ENCODE measurements around the gene HRH4.

DNA sequence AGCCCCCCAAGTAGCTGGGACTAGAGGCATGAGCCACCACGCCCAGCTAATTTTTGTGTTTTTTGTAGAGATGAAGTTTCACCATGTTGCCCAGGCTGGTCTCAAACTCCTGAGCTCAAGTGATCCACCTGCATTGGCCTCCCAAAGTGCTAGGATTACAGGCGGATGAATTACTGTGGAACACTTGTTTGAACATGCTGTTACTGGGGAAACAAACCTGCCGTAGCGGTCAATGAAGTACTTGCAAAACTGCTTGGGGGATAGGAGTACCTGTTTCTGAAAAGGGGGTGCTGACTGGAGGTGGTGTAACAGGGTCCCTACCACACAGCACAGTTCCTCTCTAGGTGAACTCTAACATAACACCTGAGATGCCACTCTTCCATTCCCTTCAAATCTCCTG lies 39.9 kb upstream of the HRH4 start:
- TF ChIP-seq BRCA1 (CRISPR knock-in tag; IDR thresholded peaks at IDR 0.05) (no peak), KDM4B (CRISPR knock-in tag; IDR thresholded peaks at IDR 0.05) (no peak), EZH2 (conservative IDR thresholded peaks at IDR 0.05; ENCODE audit: low read depth, low read length) (no peak), EP300 (IDR thresholded peaks at IDR 0.05; ENCODE audit: low read depth in 2 of 2, low read length in 2 of 2) (no peak), EP300 (CRISPR knock-in tag; IDR thresholded peaks at IDR 0.05; ENCODE audit: borderline replicate concordance) (no peak), BHLHE40 (IDR thresholded peaks at IDR 0.05; ENCODE audit: low read length) (no peak), POLR2A (IDR thresholded peaks at IDR 0.05; ENCODE audit: insufficient read depth in 1 of 2, low read depth in 2 of 2, low read length in 2 of 2) (no peak), USF2 (IDR thresholded peaks at IDR 0.05; ENCODE audit: low read depth, low read length) (no peak), USF2 (CRISPR knock-in tag; IDR thresholded peaks at IDR 0.05; ENCODE audit: borderline replicate concordance) (no peak), ZNF460 (CRISPR knock-in tag; IDR thresholded peaks at IDR 0.05; ENCODE audit: borderline replicate concordance) (no peak), ZNF350 (CRISPR knock-in tag; IDR thresholded peaks at IDR 0.05; ENCODE audit: borderline replicate concordance, low read depth) (no peak), ZKSCAN5 (CRISPR knock-in tag; IDR thresholded peaks at IDR 0.05) (no peak), ARNT (IDR thresholded peaks at IDR 0.05) (no peak)
- TF ChIP-seq, protein P1, sequence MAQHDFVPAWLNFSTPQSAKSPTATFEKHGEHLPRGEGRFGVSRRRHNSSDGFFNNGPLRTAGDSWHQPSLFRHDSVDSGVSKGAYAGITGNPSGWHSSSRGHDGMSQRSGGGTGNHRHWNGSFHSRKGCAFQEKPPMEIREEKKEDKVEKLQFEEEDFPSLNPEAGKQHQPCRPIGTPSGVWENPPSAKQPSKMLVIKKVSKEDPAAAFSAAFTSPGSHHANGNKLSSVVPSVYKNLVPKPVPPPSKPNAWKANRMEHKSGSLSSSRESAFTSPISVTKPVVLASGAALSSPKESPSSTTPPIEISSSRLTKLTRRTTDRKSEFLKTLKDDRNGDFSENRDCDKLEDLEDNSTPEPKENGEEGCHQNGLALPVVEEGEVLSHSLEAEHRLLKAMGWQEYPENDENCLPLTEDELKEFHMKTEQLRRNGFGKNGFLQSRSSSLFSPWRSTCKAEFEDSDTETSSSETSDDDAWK (CRISPR knock-in tag; IDR thresholded peaks at IDR 0.05): no peak
- TF ChIP-seq, protein P2, sequence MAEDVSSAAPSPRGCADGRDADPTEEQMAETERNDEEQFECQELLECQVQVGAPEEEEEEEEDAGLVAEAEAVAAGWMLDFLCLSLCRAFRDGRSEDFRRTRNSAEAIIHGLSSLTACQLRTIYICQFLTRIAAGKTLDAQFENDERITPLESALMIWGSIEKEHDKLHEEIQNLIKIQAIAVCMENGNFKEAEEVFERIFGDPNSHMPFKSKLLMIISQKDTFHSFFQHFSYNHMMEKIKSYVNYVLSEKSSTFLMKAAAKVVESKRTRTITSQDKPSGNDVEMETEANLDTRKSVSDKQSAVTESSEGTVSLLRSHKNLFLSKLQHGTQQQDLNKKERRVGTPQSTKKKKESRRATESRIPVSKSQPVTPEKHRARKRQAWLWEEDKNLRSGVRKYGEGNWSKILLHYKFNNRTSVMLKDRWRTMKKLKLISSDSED (CRISPR knock-in tag; IDR thresholded peaks at IDR 0.05): no peak
- TF ChIP-seq, protein P3, sequence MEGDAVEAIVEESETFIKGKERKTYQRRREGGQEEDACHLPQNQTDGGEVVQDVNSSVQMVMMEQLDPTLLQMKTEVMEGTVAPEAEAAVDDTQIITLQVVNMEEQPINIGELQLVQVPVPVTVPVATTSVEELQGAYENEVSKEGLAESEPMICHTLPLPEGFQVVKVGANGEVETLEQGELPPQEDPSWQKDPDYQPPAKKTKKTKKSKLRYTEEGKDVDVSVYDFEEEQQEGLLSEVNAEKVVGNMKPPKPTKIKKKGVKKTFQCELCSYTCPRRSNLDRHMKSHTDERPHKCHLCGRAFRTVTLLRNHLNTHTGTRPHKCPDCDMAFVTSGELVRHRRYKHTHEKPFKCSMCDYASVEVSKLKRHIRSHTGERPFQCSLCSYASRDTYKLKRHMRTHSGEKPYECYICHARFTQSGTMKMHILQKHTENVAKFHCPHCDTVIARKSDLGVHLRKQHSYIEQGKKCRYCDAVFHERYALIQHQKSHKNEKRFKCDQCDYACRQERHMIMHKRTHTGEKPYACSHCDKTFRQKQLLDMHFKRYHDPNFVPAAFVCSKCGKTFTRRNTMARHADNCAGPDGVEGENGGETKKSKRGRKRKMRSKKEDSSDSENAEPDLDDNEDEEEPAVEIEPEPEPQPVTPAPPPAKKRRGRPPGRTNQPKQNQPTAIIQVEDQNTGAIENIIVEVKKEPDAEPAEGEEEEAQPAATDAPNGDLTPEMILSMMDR (CRISPR knock-in tag; IDR thresholded peaks at IDR 0.05): no peak
